ENCODE results near the gene ABHD13.
"Not testable (repeated sequence)": the region's sequence is repeated elsewhere in the genome, so short reads cannot be mapped to it uniquely, and the experiment has no call there.

ABHD13 gene

GRCh38 chr13:108218044-108218974 lies at the start of gene ABHD13:
Gene ABHD13 (plus strand): TSS chr13:108218392. CDS start chr13:108229219, 10,827 bp downstream.
- DNase-seq (ENCODE audit: low spot score): peak; percentile 92

- no peak for DNase-seq (ENCODE audit: low spot score)
Measured at GRCh38 chr13:108168929-108169328, 49.3 kb upstream of the ABHD13 start.

DNA sequence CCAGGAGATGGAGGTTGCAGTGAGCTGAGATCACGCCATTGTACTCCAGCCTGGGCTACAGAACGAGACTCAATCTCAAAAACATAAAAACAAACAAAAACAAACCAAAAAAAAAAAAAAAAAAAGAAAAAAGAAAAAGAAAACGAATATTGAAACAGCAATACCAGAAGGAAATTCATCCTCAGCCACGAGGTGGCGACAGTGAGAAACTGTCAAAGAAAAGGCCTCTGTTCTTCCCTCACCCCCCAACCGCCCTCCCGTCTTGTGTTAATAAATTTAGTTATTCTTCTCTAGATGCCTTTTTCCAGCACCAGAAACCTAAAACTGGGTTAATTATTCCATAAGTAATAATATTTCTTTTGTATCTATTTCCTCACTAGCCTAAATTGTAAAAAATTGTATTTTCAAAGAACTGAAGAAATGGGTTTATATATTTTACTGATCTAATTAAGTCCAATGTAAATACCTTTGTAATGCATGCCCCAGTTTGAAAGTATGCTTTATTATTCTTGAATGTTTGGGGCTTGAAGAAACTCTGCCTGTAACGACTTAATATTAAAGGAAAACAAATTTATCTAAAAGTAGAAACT lies 41.4 kb upstream of the ABHD13 start:
- DNase-seq (ENCODE audit: low spot score): no peak

GRCh38 chr13:108178078-108178477 lies 40.1 kb upstream of the ABHD13 start:
- no peak for DNase-seq (ENCODE audit: low spot score)

DNA sequence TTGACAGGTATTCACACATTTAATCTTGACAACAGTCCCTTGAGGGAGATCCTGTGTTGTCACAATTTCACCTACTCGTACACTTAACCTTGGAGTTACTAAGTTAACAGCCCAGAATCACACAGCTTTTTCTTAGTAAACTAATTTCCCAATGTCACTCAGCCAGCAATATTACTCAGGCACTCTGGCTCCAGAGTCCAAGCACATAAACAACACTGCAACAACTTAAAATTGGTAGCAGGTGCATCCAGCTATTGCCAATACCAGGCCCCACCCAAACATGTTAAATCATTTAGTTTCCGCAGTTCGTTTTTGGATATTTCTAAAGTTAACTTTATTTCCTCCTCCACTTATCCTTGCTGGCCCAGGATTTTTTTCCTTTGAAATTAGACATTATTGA lies 35.5 kb upstream of the ABHD13 start:
- no peak for DNase-seq (ENCODE audit: low spot score)

GRCh38 chr13:108185223-108185622 lies 33.0 kb upstream of the ABHD13 start:
- DNase-seq (ENCODE audit: low spot score): no peak

DNA sequence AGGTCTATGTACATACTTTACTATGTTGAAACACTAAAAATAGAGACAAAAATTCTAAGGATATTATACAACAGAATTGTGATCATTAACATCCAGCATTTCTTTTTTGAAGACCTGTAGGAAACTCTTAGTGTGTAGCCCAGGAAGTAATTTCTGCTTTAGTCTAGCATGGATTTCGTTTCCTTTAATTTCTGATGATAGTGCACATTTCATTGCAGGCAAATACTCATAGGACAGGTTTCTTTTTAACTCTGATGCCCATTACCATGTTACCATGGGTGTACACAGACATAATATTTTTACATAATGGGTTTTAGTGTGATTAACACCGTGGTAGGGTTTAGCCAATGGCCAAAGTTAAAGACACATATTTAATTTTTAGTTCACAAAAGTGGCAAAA lies 29.9 kb upstream of the ABHD13 start:
- DNase-seq (ENCODE audit: low spot score): no peak

DNA sequence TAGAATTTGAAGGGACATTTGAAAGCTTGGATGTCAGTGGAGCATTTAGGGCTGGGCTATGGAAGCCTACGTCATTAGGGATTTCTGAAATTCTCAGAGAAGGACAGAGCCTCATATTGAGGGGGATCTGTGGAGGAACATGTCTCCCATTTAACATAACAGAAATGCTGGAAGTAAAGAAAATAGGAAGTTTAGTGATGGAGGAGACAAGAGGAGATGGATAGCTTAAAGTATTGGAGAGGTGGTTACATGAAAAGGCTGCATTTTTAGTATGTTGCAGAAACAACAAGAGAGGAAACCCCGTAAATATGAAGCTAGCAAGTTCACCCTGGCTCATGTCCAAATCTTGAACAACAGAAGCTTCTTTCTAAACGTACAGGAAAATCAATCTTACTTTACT lies 27.3 kb upstream of the ABHD13 start:
- DNase-seq (ENCODE audit: low spot score): no peak

DNA sequence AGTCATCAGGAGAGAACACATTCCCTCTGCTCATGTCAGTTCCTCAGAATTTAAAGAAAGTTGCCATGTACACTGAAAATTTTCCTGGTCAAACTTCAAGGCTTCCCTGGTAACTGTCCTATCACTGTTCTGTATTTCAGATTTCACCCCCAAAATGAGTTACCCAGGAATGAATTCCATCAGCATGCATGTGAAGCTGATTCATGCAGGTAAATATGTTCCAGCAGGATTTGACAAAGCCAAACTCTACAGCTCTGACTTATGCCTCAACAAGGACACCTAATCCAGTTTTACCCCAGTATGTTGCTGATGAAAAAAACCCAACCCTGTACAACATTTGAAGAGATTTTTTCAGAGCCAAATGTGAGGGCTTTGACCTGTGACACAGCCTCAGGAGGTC lies 24.4 kb upstream of the ABHD13 start:
- no peak for DNase-seq (ENCODE audit: low spot score)

DNA sequence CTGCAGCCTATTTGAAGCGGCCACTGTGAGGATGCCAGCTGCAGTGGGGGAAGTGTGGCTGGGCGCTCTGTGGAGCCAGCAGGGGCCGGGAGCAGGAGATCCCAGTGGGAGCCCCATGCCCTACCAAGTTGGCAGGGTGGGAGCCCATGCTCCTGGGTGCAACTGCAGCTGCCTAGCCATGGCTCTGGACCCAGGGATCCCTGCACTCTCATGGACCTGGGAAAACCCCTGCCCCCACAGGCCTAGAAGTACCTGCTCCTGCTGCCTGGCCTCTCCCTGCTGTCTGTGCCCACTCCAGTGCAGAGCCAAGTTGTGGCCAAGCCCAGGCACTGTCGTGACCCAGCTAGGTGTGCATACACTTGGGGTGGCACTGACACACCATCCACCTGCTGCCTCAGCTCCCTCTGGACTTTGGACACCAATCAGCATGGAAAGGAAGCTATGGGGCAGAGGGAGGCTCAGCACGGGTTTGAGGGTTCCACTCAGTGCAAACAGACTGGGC lies 23.7 kb upstream of the ABHD13 start:
- no peak for DNase-seq (ENCODE audit: low spot score)

- DNase-seq (ENCODE audit: low spot score): no peak
Measured at GRCh38 chr13:108195146-108195545, 23.0 kb upstream of the ABHD13 start.

DNA sequence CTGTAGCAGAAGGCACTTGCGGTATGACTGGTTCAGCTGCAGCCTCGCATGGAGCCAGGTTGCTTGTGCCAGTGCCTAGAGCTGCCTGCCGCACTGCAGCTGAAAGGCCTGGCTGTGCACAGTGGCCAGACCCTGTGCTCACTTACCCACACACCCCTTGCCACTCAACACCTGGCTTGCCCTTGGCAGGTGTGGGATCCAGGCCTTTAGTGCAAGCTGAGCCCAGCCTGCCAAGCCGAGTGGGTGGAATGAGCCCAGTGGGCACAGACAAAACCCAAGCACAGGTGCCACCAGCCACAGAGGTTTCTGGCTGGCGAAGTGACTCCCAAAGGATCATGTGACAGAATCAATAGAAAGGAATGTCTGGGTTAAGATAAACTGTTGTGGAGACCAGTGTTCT lies 22.3 kb upstream of the ABHD13 start:
- DNase-seq (ENCODE audit: low spot score): no peak

DNA sequence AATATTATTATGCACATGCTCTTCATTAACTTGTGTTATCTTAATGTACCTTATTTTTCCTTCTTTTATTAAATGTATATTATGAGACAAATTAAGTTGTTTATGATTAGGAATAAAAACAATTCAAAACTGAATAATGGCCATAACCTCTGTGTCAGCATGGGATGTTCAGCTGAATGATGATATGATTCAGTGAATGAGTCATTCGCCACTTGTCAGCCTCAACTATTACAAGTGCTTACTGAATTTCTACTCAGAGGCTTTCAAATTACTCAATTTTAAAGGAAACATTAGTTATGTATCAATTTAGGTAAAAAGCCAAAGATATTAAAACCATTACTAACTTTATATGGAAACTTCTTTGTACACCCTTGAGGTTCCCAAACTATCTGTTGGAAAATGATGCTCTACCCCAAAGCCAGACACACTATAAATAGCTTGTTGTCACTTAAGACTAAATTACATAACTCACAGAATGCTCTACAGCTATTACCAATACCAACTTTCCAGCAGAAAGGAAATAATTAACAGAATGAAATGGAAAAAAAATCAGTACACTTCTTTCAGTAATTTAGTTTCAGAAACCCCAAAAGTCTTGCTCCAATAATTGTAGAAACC lies 17.3 kb upstream of the ABHD13 start:
- no peak for DNase-seq (ENCODE audit: low spot score)

DNA sequence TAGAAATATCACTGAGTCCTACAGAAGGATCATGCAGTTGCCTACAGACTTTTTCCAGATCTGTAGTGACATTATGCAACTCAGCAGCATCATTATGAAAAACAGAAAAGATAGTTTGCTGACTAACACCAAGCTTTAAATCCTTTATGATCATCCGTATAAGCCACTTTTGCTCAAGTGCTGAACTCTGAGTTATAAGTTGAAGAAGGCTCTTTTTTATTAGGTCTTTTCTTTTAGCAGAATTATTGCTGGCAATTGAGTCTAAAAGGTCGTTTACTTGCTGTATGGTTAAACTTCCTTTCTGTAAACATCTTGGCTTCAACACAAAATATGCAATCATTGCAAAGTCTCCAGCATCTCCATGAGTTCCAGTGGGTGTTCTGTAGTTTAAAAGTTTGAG lies 7.6 kb upstream of the ABHD13 start:
- no peak for DNase-seq (ENCODE audit: low spot score)

DNA sequence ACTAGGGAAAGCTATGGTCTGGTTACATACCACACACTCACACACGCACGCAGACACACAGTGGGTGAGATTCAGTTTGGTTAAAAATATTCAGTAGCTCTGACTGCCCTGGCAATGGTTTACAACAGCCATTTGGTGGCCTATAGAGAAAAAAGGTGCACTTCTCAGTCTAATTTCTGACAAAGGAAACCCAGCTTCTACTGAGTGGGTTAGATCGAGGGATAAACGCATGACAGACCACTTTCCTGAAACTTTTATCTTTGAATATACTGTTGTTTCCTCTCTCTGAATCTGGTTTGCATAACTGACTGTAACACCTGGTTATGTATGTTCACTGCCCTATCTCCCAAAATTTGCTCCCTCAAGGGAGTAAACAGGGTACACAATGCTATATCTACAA lies 5.3 kb upstream of the ABHD13 start:
- no peak for DNase-seq (ENCODE audit: low spot score)

DNA sequence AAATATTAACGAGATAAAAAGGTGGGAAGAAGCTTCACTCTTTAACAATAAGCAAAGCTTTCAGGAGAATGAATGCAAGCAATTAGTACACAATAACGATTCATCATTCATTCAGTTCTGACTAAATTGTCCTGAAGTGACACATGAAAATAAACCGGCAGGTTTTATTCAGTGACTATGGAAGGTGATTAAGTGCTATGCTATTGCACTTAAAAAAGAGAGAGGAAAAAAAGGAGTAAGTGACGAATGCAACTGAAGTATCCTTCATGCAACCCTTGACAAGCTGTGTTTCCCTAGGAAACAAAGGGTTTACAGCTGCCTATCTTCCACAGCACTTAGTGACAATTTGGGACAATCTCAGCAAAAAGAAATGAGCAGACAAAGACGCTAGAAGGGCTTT lies 4.2 kb upstream of the ABHD13 start:
- DNase-seq (ENCODE audit: low spot score): no peak

GRCh38 chr13:108214441-108215271 lies 3.5 kb upstream of the ABHD13 start:
- DNase-seq (ENCODE audit: low spot score): no peak

DNA sequence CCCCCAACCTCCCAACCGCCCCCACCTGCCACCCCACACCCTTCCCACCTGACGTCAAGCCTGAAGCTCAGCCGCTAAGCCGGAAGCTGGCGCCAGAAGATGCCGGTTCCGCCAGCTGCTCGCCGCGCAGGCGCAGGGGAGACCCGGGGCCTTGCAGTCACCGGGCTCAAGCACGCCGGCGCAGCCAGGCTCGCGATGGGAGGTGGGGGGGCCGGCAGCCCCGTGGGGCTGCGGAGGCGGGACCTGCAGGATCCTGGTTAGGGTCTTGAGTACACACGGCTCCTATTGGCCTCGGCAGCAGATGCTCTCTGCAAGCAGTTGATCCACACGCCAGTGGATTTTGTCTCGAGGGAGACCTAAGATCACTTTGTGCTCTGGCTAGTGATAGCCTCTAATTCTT lies 2.8 kb upstream of the ABHD13 start, which contains the start of gene LIG4:
Gene LIG4 (minus strand): TSS at position 101 of the 400 bp plus-strand sequence. CDS start 4,268 bp downstream, outside the sequence.
- DNase-seq (ENCODE audit: low spot score): peak; percentile 92

GRCh38 chr13:108217307-108218043 lies 717 bp upstream of the ABHD13 start:
- DNase-seq (ENCODE audit: low spot score): not testable (repeated sequence)

DNA sequence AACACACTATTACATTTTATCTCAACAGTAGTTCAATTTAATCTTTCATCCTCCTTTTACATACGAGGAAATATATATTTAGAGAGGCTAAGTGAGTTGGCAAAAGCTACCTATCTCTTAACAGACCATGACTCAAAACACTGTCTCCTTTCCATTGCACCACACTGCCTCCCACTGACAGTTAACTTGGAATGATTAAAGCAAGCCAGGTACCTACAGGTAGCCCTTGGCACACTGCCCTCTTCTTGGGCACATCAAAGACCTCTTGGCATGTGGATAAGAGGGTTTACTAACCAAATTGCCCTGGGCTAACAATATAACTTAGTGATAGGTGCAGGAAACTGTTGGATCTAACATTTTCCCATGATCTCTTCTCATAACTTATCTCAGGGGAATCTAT lies 1.8 kb downstream of the ABHD13 start:
- no peak for DNase-seq (ENCODE audit: low spot score)

All from putamen (tissue), 1 donor.